Uterus (tissue), 2 donors: Measurements from ENCODE around the gene CDK12.

Experiments used
- CTCF ChIP-seq, 4 experiments: fragments of 200-600 bp in 2 of 4; fragments of 450-650 bp in 2 of 4; sonication (generic) in 2 of 4; IDR thresholded peaks; one replicate each; pipeline ENCODE4 v1.5.1; 2016 to 2019; ENCODE audit warnings: antibody characterized with exemption in 4 of 4, mild to moderate bottlenecking in 2 of 4, moderate library complexity in 1 of 4
- POLR2A ChIP-seq, 2 donors: fragments of 450-650 bp; IDR thresholded peaks; one replicate each; pipeline ENCODE4 v1.6.1; 2016; ENCODE audit warnings: antibody characterized with exemption in 2 of 2, mild to moderate bottlenecking in 1 of 2, moderate library complexity in 1 of 2

DNA sequence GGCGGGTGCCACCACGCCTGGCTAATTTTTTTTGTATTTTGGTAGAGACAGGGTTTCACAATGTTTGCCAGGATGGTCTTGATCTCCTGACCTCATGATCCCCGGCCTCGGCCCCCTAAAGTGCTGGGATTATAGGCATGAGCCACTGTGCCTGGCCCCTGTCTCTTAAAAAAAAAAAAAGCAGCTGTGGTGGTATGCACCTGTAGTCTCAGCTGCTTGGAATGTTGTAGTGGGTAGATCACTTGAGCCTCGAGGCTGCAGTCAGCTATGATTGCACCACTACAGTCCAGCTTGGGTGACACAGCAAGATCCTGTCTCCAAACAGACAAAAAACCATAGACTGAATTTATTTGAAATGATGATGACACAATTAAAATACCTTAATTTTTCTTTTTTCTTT lies 24.3 kb downstream of the CDK12 start:
- TF ChIP-seq CTCF (IDR thresholded peaks at IDR 0.05) = no peak
- no peak for TF ChIP-seq POLR2A (IDR thresholded peaks at IDR 0.05)
